Breast epithelium (tissue), 3 donors: ENCODE results near the gene KRT2.

Experiments used
- CTCF ChIP-seq, 3 donors: fragments of 450-650 bp; IDR thresholded peaks; one replicate each; pipeline ENCODE4 v1.5.1; 2016 to 2017; ENCODE audit warnings: antibody characterized with exemption in 3 of 3, mild to moderate bottlenecking in 3 of 3, moderate library complexity in 3 of 3
- POLR2A ChIP-seq: fragments of 450-650 bp; IDR thresholded peaks from one replicate; pipeline ENCODE4 v1.6.1; 2016; ENCODE audit warnings: antibody characterized with exemption, mild to moderate bottlenecking, moderate library complexity
- POLR2AphosphoS5 ChIP-seq, 3 donors: sonication (generic); formaldehyde crosslinking; IDR thresholded peaks; one replicate each; pipeline ENCODE4 v1.6.1; 2017; ENCODE audit warnings: antibody characterized with exemption in 3 of 3

GRCh38 chr12:52683575-52684300, 31.7 kb upstream of the KRT2 start:
- no peak for TF ChIP-seq CTCF (IDR thresholded peaks at IDR 0.05)
- TF ChIP-seq POLR2A = no peak
- no peak for TF ChIP-seq POLR2AphosphoS5 (IDR thresholded peaks at IDR 0.05)
